Fibroblast of pulmonary artery (primary cell): ENCODE results near the gene GLYR1.
"Not testable (repeated sequence)": the region's sequence is repeated elsewhere in the genome, so short reads cannot be mapped to it uniquely, and the experiment has no call there.

Experiments used
- DNase-seq: peaks from one replicate; pipeline ENCODE4 v3.0.0-alpha.2; 2010; ENCODE audit warnings: low read depth
- H3K4me3 ChIP-seq: replicated peaks from 2 replicates; pipeline ENCODE4 v1.5.1; 2011; ENCODE audit warnings: low read depth, mild to moderate bottlenecking, control low read depth, low read length, moderate library complexity
- TF ChIP-seq, protein P1 (sequence below): IDR thresholded peaks from 2 replicates; pipeline ENCODE4 v1.5.1; 2011; ENCODE audit warnings: mild to moderate bottlenecking, control low read depth, low read length, inconsistent platforms; ENCODE audit errors: missing control alignments

Gene GLYR1

GRCh38 chr16:4785758-4786433 is 61.2 kb downstream of the GLYR1 start:
- DNase-seq, result no peak
- no peak overlapping the region for H3K4me3 ChIP-seq
- TF ChIP-seq, protein P1, sequence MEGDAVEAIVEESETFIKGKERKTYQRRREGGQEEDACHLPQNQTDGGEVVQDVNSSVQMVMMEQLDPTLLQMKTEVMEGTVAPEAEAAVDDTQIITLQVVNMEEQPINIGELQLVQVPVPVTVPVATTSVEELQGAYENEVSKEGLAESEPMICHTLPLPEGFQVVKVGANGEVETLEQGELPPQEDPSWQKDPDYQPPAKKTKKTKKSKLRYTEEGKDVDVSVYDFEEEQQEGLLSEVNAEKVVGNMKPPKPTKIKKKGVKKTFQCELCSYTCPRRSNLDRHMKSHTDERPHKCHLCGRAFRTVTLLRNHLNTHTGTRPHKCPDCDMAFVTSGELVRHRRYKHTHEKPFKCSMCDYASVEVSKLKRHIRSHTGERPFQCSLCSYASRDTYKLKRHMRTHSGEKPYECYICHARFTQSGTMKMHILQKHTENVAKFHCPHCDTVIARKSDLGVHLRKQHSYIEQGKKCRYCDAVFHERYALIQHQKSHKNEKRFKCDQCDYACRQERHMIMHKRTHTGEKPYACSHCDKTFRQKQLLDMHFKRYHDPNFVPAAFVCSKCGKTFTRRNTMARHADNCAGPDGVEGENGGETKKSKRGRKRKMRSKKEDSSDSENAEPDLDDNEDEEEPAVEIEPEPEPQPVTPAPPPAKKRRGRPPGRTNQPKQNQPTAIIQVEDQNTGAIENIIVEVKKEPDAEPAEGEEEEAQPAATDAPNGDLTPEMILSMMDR, result no peak

- not testable (repeated sequence) for DNase-seq, H3K4me3 ChIP-seq
Measured at GRCh38 chr16:4784444-4784987, 62.6 kb downstream of the GLYR1 start.

DNA sequence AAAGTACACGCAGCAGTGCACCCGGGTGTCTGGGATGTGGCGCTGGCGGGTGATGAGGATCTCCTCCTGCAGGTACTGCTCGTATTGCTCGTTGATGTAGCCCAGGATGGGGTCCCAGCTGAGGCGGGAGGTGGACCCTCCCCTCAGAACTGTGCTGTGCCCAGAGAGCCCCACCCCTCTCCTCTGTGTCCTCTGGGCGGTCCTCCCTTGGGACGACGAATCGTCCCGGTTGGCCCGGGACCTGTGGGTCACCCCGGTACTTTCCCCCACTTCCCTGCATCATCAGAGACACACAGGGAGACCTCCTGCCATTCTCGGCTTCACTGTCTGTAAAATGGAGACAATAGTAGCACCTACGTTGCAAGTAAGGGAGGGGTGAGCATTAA is 63.1 kb downstream of the GLYR1 start:
- TF ChIP-seq, protein P1, result no peak

DNA sequence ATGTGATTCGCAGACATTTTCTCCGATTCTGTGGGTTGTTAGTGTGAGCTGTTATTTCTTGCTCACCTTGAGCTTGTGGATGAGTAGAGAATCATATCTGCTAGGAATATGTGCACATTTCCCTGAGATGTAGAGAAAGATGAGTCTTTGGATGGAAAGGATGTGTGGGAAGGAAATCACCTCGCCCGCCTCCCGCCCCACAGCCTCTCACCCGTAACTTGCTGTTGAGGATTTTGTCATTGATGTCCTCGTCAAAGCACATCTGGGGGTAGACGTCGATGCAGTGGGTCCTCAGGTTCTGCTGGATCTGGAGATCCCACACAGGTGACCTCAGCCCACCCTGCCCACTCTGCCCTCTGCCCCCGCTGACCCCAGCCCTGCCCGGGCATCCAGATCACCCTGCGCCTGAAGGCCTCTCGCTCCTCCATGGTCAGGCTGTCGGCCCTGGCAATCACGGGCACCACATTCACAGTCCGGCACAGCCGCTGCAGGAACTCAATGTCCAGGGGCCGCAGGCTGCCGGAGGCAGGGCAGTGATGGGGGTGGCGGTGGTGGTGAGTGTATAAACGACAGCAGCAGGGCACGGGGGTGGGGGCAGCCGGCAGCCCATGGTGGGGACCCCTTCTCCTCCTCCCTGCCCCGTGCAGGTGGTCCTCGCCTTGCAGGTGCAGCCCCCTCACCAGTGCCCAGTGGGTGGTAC is 63.7 kb downstream of the GLYR1 start:
- DNase-seq, result no peak
- no peak overlapping the region for H3K4me3 ChIP-seq
- TF ChIP-seq, protein P1, result no peak

More for the DNA sequence above, 63.1 kb downstream of the GLYR1 start:
- no peak overlapping the region for H3K4me3 ChIP-seq
- DNase-seq, result no peak

DNA sequence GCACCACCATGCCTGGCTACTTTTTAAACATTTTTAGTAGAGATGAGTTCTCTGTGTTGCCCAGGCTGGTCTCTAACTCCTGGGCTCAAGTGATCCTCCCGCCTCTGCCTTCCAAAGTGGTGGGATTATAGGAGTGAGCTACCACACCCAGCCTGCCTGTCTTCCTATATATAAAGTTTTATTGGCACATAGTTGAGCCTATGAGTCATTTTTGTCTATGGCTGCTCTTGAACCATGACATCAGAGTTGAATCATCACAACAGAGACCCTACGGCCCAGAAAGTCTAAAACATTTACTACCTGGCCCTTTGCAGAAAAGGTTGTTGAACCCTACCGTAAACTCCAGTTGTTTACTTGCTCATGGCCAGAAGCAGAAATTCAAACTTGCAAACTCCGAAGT is 66.9 kb downstream of the GLYR1 start:
- TF ChIP-seq, protein P1, result no peak
- no peak for DNase-seq
- no peak overlapping the region for H3K4me3 ChIP-seq

DNA sequence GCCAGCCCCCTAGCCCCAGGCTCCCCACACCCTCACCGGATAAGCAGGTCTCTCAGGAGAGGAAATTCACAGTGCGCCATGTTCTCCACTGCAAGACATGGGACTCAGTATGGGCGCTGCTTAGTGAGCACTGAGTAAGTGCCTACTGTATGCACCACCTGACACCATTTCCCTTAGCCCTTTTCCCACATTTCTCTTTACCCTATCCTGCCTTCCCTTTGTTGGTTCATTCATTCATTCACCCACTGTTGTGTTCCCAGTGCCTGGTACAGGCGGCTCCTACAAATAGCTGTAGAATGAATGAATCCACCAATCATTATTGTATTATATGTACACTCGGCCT is 69.1 kb downstream of the GLYR1 start:
- TF ChIP-seq, protein P1, result no peak
- no peak overlapping the region for H3K4me3 ChIP-seq

DNA sequence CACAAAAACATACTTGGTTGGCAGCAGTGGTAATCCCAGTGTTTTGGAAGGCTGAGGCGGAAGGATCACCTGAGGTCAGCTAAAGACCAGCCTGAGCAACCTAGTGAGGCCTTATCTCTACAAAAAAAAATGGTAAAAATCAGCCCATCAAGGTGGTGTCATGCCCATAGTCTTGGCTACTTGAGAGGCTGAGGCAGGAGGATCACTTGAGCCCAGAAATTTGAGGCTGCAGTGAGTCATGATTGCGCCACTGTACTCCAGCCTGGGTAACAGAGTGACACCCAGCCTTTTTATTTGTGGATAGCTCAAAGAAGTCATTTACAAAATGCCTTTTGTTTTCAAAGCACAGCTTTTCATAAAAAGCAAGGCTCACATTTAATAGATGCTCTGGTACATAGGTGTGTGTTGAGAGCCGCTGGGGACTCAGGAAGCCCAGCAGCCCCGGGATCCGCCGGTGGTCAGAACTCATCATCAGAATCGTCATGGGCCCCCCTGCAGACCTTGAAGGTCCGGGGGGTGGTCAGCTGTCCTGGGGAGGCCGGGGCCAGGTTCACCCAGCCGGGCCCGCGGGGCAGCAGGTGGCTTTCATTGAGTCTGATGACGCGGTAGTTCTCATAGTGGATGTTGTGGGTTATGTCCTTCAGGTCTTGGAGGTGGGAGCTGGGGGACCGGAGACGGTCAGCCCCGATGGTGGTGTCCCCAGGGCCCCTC is 69.6 kb downstream of the GLYR1 start:
- TF ChIP-seq, protein P1, result no peak
- no peak overlapping the region for H3K4me3 ChIP-seq
- DNase-seq, result no peak

More for the DNA sequence above, 69.1 kb downstream of the GLYR1 start:
- DNase-seq, result no peak
